BE2C (cell line): Measurements from ENCODE around the gene AACS.
"Not testable (repeated sequence)": the region's sequence is repeated elsewhere in the genome, so short reads cannot be mapped to it uniquely, and the experiment has no call there.

ENCODE experiments used
- DNase-seq: peaks from one replicate; pipeline ENCODE4 v3.0.0-alpha.2; 2020
- H3K27me3 ChIP-seq: fragments of 250-450 bp; sonication (Bioruptor Pico); 2 replicates; pipeline ENCODE4 v1.5.1; 2020; ENCODE audit warnings: mild to moderate bottlenecking
- H3K36me3 ChIP-seq: fragments of 250-450 bp; sonication (Bioruptor Pico); 2 replicates; pipeline ENCODE4 v1.5.1; 2020; ENCODE audit warnings: mild to moderate bottlenecking
- H3K4me1 ChIP-seq: fragments of 250-450 bp; sonication (Bioruptor Pico); 2 replicates; pipeline ENCODE4 v1.5.1; 2020
- H3K4me3 ChIP-seq: 2 replicates; pipeline ENCODE4 v1.5.1; 2011; ENCODE audit warnings: low read depth, low read length
- H3K9me3 ChIP-seq: fragments of 250-450 bp; sonication (Bioruptor Pico); 2 replicates; pipeline ENCODE4 v1.5.1; 2020
- TF ChIP-seq, protein P1 (sequence below): IDR thresholded peaks from 2 replicates; pipeline ENCODE4 v1.5.1; 2012; ENCODE audit warnings: mild to moderate bottlenecking, low read depth, low read length

The AACS gene

GRCh38 chr12:125135906-125136305 lies 70.7 kb downstream of the AACS start:
- Histone ChIP-seq H3K4me1 (no peaks in the 10 kb centered on the region), H3K27me3 (no peaks in the 10 kb centered on the region), H3K9me3 (no peaks in the 10 kb centered on the region), H3K36me3 (no peaks in the 10 kb centered on the region; the same call in 1 of the 2 replicates), H3K4me3 (no peak overlapping the region)
- DNase-seq = no peak
- TF ChIP-seq, protein P1, sequence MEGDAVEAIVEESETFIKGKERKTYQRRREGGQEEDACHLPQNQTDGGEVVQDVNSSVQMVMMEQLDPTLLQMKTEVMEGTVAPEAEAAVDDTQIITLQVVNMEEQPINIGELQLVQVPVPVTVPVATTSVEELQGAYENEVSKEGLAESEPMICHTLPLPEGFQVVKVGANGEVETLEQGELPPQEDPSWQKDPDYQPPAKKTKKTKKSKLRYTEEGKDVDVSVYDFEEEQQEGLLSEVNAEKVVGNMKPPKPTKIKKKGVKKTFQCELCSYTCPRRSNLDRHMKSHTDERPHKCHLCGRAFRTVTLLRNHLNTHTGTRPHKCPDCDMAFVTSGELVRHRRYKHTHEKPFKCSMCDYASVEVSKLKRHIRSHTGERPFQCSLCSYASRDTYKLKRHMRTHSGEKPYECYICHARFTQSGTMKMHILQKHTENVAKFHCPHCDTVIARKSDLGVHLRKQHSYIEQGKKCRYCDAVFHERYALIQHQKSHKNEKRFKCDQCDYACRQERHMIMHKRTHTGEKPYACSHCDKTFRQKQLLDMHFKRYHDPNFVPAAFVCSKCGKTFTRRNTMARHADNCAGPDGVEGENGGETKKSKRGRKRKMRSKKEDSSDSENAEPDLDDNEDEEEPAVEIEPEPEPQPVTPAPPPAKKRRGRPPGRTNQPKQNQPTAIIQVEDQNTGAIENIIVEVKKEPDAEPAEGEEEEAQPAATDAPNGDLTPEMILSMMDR = no peak

GRCh38 chr12:125136702-125137101 lies 71.5 kb downstream of the AACS start:
- no peak for DNase-seq
- TF ChIP-seq, protein P1 = no peak
- Histone ChIP-seq H3K36me3 (no peaks in the 10 kb centered on the region; the same call in 1 of the 2 replicates), H3K4me1 (no peaks in the 10 kb centered on the region), H3K27me3 (no peaks in the 10 kb centered on the region), H3K9me3 (no peaks in the 10 kb centered on the region), H3K4me3 (no peak overlapping the region)

DNA sequence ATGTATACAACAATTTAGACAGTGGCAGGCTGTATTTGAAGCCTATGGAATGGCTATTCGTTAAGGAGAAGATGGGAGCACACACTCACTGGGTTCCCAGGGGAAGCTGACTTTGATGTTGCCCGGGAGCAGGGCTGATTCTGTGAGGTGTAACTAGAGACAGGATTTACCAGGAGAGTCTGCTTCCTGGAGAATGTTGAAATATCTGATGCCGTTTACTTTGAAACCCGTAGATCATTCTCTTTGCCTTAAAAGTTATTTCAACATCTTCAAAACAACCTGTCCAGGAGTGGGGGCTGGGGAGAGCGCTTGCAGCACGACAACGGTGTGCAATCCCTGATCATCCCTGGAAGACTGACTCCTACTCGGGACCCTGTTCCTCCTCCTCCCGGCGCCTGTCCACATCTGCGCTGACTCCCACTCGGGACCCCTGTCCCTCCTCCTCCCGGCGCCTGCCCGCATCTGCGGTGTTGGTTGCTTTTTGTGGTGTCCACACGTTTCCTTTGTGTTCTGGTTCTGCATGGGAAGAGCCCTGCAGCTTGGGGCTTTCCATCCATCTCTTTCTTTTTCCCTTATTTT lies 72.6 kb downstream of the AACS start:
- no peaks in the 10 kb centered on the region for H3K9me3 ChIP-seq
- no peaks in the 10 kb centered on the region for H3K27me3 ChIP-seq
- TF ChIP-seq, protein P1 = no peak
- no peaks in the 10 kb centered on the region; the same call in 1 of the 2 replicates for H3K36me3 ChIP-seq
- H3K4me1 ChIP-seq = no peaks in the 10 kb centered on the region
- no peak overlapping the region for H3K4me3 ChIP-seq
- DNase-seq = no peak

DNA sequence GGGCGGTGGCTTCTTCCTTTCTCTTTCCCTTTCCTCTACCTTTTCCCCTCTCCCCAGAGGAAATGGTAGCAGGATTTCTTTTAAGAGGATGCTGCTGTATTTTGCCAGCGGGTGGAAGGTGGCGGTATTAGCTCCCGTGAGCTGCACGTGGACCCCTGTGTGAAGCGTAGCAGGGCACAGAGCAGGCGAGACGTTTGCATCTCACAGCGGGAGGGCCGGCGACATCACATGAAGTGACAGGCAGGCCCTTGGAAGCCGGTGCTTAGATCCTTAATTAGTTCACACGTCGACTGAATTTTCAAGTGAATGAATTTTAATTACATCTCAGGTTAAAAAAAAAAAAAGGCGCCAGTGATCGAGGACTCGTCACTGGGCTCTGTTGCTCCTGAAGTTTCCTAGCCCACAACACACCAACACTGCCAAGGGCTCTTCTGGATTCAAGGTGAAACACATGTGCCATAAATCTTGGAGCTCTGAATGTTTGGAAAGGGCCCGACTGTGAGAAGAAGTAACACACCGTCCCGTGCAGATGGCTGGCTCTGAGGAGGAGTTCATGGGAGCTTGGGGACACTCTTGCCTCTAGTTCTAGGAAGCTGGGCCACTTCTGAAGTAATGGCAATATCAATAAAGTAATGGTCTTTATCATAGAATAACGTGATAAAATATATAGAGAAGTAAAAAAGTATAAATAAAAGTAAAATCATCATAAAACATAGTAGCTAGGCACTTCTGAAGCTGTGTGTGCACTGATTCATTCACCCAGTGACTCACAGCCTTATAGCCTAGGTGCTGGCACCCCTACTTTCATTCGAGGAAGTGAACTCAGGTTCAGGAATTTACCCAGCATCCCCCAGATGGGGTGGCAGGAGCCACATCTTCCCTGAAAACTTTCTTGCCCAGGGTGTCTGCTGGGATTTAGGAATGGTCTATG lies 75.3 kb downstream of the AACS start:
- no peaks in the 10 kb centered on the region for H3K27me3 ChIP-seq
- DNase-seq = no peak
- H3K4me3 ChIP-seq = no peak overlapping the region
- no peaks in the 10 kb centered on the region for H3K9me3 ChIP-seq
- no peaks in the 10 kb centered on the region; the same call in 1 of the 2 replicates for H3K36me3 ChIP-seq
- no peaks in the 10 kb centered on the region for H3K4me1 ChIP-seq
- TF ChIP-seq, protein P1 = no peak

GRCh38 chr12:125141210-125141573 lies 76.0 kb downstream of the AACS start:
- not testable (repeated sequence) for H3K4me1 ChIP-seq, DNase-seq, H3K27me3 ChIP-seq, H3K9me3 ChIP-seq, H3K36me3 ChIP-seq, H3K4me3 ChIP-seq

GRCh38 chr12:125142601-125143000 lies 77.4 kb downstream of the AACS start:
- H3K4me1 ChIP-seq = no peaks in the 10 kb centered on the region
- H3K9me3 ChIP-seq = no peaks in the 10 kb centered on the region
- no peak overlapping the region for H3K4me3 ChIP-seq
- no peak for DNase-seq
- TF ChIP-seq, protein P1 = no peak
- no peaks in the 10 kb centered on the region for H3K27me3 ChIP-seq
- no peaks in the 10 kb centered on the region for H3K36me3 ChIP-seq
